Activated B cell treated with CpG ODN at 0.5 μM for 24 hours (primary cell): ENCODE results near the gene MIA. TPM values are rescaled to one million over a fixed set of nuclear protein-coding genes. Genes with fewer than 3 reads are reported as not detected.
"Not testable (repeated sequence)": the region's sequence is repeated elsewhere in the genome, so short reads cannot be mapped to it uniquely, and the experiment has no call there.

Experiments
- ATAC-seq: fragments of 200-7000 bp; cut with Tn5 transposase; one replicate; pipeline ENCODE4 v1.10.0; 2021; ENCODE audit warnings: low read depth, mild to moderate bottlenecking, moderate library complexity
- CTCF ChIA-PET: fragments of 350-600 bp; sonication (Branson Sonifier 250); formaldehyde crosslinking; loops from one replicate; lab custom pipeline; 2021; ENCODE audit warnings: antibody characterized with exemption; lab: Charles Lee
- POLR2A ChIA-PET: fragments of 350-600 bp; sonication (Branson Sonifier 250); formaldehyde crosslinking; loops from one replicate; lab custom pipeline; 2021; ENCODE audit warnings: antibody characterized with exemption; lab: Charles Lee
- DNase-seq: peaks from one replicate; pipeline ENCODE4 v3.0.0; 2022
- H3K27ac Mint-ChIP-seq: one replicate; pipeline ENCODE4 v1.8.0; 2020; ENCODE audit warnings: mixed read lengths
- H3K27me3 Mint-ChIP-seq: one replicate; pipeline ENCODE4 v1.8.0; 2021; ENCODE audit warnings: mixed read lengths
- H3K36me3 Mint-ChIP-seq: one replicate; pipeline ENCODE4 v1.8.0; 2021; ENCODE audit warnings: low read depth, mixed read lengths
- H3K4me1 Mint-ChIP-seq: one replicate; pipeline ENCODE4 v1.8.0; 2021; ENCODE audit warnings: mixed read lengths
- H3K4me3 Mint-ChIP-seq: one replicate; pipeline ENCODE4 v1.8.0; 2020; ENCODE audit warnings: mild to moderate bottlenecking, mixed read lengths
- H3K9me3 Mint-ChIP-seq: one replicate; pipeline ENCODE4 v1.8.0; 2020; ENCODE audit warnings: mixed read lengths
- intact Hi-C: fragments of 100-400 bp; cut with micrococcal nuclease; formaldehyde crosslinking; loops from one replicate; pipeline ENCODE4 v1.15.1; 2024
- total RNA-seq: library from RNA; stranded (reverse); gene quantifications from 2 replicates; pipeline ENCODE4 v1.2.3, GENCODE V29; 2022
- TF ChIP-seq, protein P1 (sequence below): fragments of 200-600 bp; IDR thresholded peaks from one replicate; pipeline ENCODE4 v1.8.0; 2022; ENCODE audit warnings: antibody characterized with exemption, mild to moderate bottlenecking

The MIA gene
- total RNA-seq, 1 donor from 2014 or later, result 1.4 TPM

DNA sequence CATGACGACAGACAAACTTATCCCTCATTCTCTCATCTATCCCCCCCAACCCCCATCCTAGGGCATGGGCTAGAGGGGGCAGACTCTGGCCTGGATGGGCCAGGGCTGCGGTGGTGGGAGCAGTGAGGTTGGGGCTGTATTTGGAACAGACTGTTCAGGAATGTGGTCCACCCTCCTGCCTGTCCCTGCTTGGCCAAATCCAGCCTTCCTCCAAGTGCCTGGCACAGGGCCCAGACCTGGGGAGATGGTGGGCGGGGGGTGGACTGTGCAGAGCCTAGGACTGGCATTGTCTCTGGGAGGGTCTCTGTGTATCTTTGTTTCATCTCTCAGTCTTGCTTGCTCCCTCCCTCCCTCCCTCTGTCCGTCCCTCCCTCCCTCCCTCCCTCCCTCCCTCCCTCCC is 37.9 kb downstream of the MIA start:
- Mint-ChIP-seq H3K27me3 (no peaks in the 10 kb centered on the region), H3K9me3 (no peaks in the 10 kb centered on the region), H3K27ac (no peak overlapping the region), H3K4me1 (peaks cover 45% of the 10 kb centered on the region), H3K4me3 (no peak overlapping the region), H3K36me3 (peaks cover 21% of the 10 kb centered on the region)
- CTCF ChIA-PET, result interaction anchor here (1.3 kb wide), 1 partner anchor 68 kb away, joined by 3 read pairs; no protein-coding TSS in a partner anchor
- TF ChIP-seq, protein P1, sequence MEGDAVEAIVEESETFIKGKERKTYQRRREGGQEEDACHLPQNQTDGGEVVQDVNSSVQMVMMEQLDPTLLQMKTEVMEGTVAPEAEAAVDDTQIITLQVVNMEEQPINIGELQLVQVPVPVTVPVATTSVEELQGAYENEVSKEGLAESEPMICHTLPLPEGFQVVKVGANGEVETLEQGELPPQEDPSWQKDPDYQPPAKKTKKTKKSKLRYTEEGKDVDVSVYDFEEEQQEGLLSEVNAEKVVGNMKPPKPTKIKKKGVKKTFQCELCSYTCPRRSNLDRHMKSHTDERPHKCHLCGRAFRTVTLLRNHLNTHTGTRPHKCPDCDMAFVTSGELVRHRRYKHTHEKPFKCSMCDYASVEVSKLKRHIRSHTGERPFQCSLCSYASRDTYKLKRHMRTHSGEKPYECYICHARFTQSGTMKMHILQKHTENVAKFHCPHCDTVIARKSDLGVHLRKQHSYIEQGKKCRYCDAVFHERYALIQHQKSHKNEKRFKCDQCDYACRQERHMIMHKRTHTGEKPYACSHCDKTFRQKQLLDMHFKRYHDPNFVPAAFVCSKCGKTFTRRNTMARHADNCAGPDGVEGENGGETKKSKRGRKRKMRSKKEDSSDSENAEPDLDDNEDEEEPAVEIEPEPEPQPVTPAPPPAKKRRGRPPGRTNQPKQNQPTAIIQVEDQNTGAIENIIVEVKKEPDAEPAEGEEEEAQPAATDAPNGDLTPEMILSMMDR, result no peak
- ATAC-seq (no peak), DNase-seq (no peak)
- intact Hi-C loops, result no loop called here
- POLR2A ChIA-PET, result interaction anchor here (1.1 to 1.6 kb wide), 2 partner anchors 10 to 63 kb away, joined by 5 to 6 read pairs; partner anchors contain the start of gene ACTMAP

DNA sequence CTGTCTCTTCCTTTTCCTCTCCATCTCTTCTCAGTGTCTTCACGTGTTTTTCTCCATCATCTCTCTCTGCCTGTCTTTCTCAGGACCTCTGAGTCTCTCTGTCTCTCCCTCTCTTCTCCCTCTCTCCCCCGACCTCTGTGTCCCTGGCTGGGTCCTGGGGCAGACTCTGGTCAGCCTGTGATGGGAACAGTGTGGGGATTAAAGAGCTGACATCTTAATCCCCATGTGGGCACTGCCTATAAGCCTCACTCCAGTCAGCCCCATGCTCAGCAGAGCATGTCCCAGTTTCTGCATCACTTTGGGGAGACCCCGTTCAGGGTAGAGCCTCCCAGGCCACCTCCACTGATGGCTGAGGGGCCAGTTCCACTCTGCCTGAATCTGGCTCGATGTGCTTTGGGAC is 39.9 kb downstream of the MIA start:
- Mint-ChIP-seq H3K9me3 (no peaks in the 10 kb centered on the region), H3K4me3 (no peak overlapping the region), H3K27ac (no peak overlapping the region), H3K27me3 (no peaks in the 10 kb centered on the region), H3K36me3 (peaks cover 4% of the 10 kb centered on the region), H3K4me1 (peaks cover 50% of the 10 kb centered on the region)
- intact Hi-C loops, result no loop called here
- ChIA-PET CTCF (interaction anchor here (0.8 kb wide), 1 partner anchor 37 kb away, joined by 3 read pairs; the partner anchor contains the start of gene RAB4B), POLR2A (interaction anchor here (0.7 to 2.0 kb wide), 2 partner anchors 37 to 320 kb away, joined by 3 to 10 read pairs; partner anchors contain the start of gene RAB4B)
- ATAC-seq, result no peak
- TF ChIP-seq, protein P1, result no peak
- no peak for DNase-seq

DNA sequence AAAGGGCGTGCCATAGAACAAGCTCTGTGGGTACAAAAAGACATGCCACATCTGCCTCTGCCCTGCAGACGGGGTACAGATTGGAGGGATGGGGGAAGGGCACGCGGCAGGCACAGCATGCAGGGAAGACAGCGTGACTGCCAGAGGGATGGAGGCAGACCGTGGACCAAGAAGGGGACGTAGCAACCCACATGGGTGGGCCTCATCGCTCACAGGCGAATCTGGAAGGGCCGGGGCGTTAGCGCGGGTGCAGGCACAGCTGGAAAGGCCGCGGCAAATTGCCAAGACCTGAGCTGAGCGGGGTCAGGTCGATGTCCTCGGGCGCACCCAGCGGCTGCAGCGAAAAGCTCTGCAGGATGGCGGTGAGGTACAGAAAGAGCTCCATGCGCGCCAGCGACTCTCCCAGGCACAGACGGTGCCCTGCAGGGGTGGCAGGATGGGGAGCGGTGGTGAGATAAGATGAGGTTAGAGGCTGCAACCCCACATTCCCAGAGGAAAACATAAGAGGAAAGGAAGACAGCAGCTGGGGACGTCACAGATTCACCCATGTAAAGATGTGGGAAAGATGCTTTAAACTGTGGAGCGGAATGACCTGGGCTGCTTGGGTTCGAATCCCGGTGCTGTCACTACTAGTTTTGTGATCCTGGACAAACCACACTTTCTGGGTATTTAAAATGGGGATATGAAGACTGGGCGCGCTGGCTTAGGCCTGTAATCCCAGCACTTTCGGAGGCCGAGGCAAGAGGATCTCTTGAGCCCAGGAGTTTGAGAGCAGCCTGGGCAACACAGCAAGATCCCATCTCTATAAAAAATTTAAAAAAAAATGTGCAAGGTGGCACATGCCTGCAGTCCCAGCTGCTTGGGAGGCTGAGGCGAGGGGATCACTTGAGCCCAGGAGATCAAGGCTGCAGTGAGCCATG is 43.4 kb downstream of the MIA start:
- ATAC-seq (peak; percentile 93), DNase-seq (peak; percentile 60)
- CTCF ChIA-PET, result interaction anchor here (1.0 to 2.8 kb wide), 8 partner anchors 12 to 513 kb away, joined by 3 to 54 read pairs (median 3); partner anchors contain the start of gene RAB4B
- not testable (repeated sequence) for H3K9me3 Mint-ChIP-seq, H3K27me3 Mint-ChIP-seq, H3K36me3 Mint-ChIP-seq
- intact Hi-C loops, result loop anchor here (1.0 to 2.0 kb wide), 2 partner anchors 68 to 156 kb away; partner anchors contain the start of genes ACTMAP and SNRPA
- H3K27ac Mint-ChIP-seq, result peak overlapping the region; percentile 57
- POLR2A ChIA-PET, result interaction anchor here (0.6 to 2.6 kb wide), 6 partner anchors 20 to 109 kb away, joined by 3 to 28 read pairs (median 5); partner anchors contain the start of genes COQ8B, EGLN2, ITPKC and RAB4B
- peak overlapping the region; percentile 80 for H3K4me3 Mint-ChIP-seq
- peaks cover 37% of the 10 kb centered on the region for H3K4me1 Mint-ChIP-seq

DNA sequence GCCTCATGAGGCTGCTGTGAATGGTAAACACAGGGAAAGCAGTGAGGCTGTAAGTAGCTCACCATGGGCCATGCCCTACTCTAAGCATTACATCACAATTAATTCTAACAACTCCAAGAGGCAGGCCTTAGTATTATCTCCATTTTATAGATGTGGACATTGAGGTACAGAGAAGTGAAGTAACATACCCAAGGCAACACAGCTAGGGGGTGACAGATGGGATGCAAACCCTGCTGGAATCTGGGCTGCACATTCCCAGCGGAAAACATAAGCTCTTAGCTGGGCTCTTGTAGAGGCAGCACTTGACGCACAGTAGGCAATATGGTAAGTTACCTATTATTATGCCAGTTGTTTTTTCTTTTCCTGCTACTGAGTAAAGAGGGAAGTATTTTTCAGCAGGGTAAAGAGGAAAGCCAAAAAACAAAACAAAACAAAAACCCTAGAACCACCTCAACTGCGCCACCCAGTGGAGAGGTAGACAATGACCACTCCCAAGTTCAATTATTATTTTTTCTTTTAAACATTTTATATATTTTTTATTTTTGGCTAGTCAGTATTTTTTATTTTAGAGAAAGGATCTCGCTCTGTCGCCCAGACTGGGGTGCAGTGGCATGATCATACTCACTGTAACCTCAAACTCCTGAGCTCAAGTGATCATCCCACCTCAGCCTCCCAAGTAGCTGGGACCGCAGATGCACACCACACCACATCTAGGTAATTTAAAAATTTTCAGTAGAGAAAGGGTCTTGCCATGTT is 44.3 kb downstream of the MIA start:
- not testable (repeated sequence) for H3K9me3 Mint-ChIP-seq, H3K36me3 Mint-ChIP-seq, DNase-seq, H3K4me3 Mint-ChIP-seq, H3K27me3 Mint-ChIP-seq
- Mint-ChIP-seq H3K4me1 (peaks cover 35% of the 10 kb centered on the region), H3K27ac (peak overlapping the region; percentile 32)
- ChIA-PET CTCF (interaction anchor here (1.0 to 2.8 kb wide), 9 partner anchors 13 to 514 kb away, joined by 3 to 54 read pairs (median 3); partner anchors contain the start of genes COQ8B, ITPKC and RAB4B), POLR2A (interaction anchor here (0.6 to 2.6 kb wide), 6 partner anchors 21 to 110 kb away, joined by 3 to 28 read pairs (median 5); partner anchors contain the start of genes COQ8B, EGLN2, ITPKC and RAB4B)
- TF ChIP-seq, protein P1, result peak; percentile 54
- peak; percentile 51 for ATAC-seq
- intact Hi-C loops, result loop anchor here (1.0 to 2.0 kb wide), 2 partner anchors 69 to 157 kb away; partner anchors contain the start of genes ACTMAP and SNRPA

DNA sequence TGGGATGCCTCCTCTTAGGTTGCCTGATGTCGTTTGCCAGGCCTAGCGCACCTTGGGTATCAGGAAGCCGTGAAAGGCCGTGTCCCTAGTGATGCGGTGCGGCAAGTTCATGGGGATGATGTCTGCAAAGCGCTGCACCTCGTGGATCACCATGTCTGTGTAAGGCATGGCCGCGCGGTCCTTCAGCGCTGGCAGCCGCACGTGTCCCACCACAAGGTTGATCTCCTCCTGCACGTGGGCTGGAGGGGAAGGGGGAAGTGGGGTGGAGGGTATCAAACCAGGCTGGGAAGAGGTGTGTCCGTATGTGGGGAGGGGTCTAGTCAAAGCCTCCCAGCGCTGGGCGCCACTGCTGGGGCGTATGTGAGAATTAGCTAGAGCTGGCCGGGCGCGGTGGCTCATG is 46.8 kb downstream of the MIA start:
- H3K9me3 Mint-ChIP-seq, result no peaks in the 10 kb centered on the region
- peaks cover 4% of the 10 kb centered on the region for H3K36me3 Mint-ChIP-seq
- DNase-seq (no peak), ATAC-seq (no peak)
- TF ChIP-seq, protein P1, result no peak
- CTCF ChIA-PET, result interaction anchor here (0.9 kb wide), 1 partner anchor 159 kb away, joined by 3 read pairs; no protein-coding TSS in a partner anchor
- peaks cover 35% of the 10 kb centered on the region for H3K4me1 Mint-ChIP-seq
- no peak overlapping the region for H3K4me3 Mint-ChIP-seq
- H3K27me3 Mint-ChIP-seq, result no peaks in the 10 kb centered on the region
- H3K27ac Mint-ChIP-seq, result no peak overlapping the region
- intact Hi-C loops, result no loop called here
- POLR2A ChIA-PET, result no interaction called here

DNA sequence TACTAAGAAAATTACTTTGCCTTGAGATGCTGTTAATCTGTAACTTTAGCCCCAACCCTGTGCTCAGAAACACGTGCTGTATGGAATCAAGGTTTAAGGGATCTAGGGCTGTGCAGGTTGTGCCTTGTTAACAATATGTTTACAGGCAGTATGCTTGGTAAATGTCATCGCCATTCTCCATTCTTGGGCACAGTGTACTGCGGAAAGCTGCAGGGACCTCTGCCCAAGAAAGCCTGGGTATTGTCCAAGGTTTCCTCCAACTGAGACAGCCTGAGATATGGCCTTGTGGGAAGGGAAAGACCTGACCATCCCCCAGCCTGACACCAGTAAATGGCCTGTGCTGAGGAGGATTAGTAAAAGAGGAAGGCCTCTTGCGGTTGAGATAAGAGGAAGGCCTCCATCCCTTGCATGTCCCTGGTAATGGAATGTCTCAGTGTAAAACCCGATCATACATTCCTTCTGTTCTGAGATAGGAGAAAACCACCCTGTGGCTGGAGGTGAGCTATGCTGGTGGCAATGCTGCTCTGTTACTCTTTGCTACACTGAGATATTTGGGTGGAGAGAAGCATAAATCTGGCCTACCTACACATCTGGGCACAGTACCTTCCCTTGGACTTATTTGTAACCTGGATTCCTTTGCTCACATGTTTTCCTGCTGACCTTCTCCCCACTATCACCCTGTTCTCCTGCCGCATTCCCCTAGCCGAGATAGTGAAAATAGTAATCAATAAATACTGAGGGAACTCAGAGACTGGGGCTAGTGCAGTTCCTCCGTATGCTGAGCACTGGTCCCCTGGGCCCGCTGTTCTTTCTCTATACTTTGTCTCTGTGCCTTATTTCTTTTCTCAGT is 47.6 kb downstream of the MIA start:
- peaks cover 29% of the 10 kb centered on the region for H3K4me1 Mint-ChIP-seq
- POLR2A ChIA-PET, H3K27ac Mint-ChIP-seq, H3K27me3 Mint-ChIP-seq, ATAC-seq, H3K4me3 Mint-ChIP-seq, H3K36me3 Mint-ChIP-seq, DNase-seq, H3K9me3 Mint-ChIP-seq, intact Hi-C loops: not testable (repeated sequence)
- CTCF ChIA-PET, result interaction anchor here (0.9 kb wide), 1 partner anchor 160 kb away, joined by 3 read pairs; no protein-coding TSS in a partner anchor

DNA sequence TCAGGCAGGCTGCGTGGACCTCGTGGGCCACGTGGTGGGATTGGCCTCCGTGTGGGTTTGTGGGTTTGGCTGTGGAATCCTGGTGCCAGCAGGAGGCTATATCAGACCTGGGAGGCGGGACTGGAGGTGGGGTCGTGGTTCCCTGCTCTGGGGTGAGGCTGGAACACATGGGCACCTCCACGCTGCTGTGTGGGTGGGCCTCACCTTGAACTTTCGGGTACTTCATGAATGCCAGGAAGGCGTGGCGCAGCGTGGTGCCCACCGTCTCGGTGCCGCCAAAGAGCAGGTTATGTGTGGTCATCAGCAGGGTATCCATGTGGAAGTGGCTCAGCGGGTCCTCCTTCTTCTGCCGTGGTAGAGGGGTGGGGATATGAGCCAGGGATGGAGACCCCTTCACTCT is 49.6 kb downstream of the MIA start:
- ATAC-seq, DNase-seq, H3K27me3 Mint-ChIP-seq, H3K4me3 Mint-ChIP-seq, H3K27ac Mint-ChIP-seq, H3K9me3 Mint-ChIP-seq, intact Hi-C loops, CTCF ChIA-PET, POLR2A ChIA-PET: not testable (repeated sequence)
- Mint-ChIP-seq H3K36me3 (peaks cover 17% of the 10 kb centered on the region), H3K4me1 (peaks cover 12% of the 10 kb centered on the region)
